ENCODE data around the gene RPS27. TPM values are rescaled to one million over a fixed set of nuclear protein-coding genes. Genes with fewer than 3 reads are reported as not detected.

The RPS27 gene
- total and polyA plus RNA-seq, 2 of the 13 experiments (the other 11 are each of a cell fraction or from before 2014, with no cell fraction given): 3,737 to 9,964 TPM

DNA sequence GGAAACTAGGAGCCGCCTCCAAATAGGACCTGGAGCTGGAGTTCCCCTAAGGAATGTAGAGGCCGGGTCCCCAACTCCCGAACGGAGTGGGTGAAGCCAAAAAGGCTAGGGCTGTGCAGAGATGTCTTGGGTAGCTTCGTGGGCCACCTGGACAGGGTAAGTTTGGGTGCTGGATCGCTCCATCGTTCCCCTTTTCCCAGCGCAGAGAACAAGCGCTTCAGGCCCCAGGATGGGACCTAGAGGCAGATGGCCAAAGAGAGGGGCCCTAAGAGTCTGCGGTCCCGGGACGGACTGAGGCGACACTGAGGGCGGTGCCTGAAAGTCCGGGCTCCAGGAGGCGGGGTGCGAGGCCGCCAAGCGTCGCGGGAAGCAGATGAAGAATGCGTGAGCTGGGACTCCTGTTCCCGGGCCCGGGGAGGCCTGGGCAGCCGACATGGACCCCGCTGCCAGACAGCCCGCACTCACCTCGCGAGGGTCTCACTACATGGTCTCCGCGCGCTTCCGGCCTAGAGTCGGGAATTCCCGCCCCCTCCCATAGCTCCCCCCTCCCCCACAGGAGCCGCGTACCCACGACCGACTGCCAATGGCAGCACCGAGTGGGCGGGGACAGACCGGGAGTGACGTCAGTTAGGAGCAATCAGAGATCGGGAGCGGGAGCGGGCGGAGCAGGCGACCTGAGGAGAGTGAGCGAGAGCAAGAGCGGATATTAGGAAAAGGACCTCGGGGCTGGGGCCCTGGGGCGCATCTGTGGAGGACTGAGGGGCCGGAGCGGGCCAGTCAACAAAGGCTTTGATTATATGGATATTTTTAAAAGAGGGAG lies 27.3 kb upstream of the RPS27 start, which contains the start of gene SLC39A1 (continued):
- TF ChIP-seq, protein P1, sequence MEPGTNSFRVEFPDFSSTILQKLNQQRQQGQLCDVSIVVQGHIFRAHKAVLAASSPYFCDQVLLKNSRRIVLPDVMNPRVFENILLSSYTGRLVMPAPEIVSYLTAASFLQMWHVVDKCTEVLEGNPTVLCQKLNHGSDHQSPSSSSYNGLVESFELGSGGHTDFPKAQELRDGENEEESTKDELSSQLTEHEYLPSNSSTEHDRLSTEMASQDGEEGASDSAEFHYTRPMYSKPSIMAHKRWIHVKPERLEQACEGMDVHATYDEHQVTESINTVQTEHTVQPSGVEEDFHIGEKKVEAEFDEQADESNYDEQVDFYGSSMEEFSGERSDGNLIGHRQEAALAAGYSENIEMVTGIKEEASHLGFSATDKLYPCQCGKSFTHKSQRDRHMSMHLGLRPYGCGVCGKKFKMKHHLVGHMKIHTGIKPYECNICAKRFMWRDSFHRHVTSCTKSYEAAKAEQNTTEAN (CRISPR knock-in tag; conservative IDR thresholded peaks at IDR 0.05): peak; percentile 73; the same call in 1 of the 2 replicates
- TF ChIP-seq HCFC1 (IDR thresholded peaks at IDR 0.05; ENCODE audit: low read depth, low read length) (no peak), BHLHE40 (IDR thresholded peaks at IDR 0.05; ENCODE audit: low read length) (no peak), ZSCAN29 (CRISPR knock-in tag; conservative IDR thresholded peaks at IDR 0.05) (no peak), ZNF331 (CRISPR knock-in tag; IDR thresholded peaks at IDR 0.05) (0 out of 2 replicates have a peak, but pooled peaks have one; percentile 9), ZNF30 (CRISPR knock-in tag; IDR thresholded peaks at IDR 0.05) (no peak), ZNF577 (CRISPR knock-in tag; IDR thresholded peaks at IDR 0.05; ENCODE audit: borderline replicate concordance, low read depth) (no peak), GATAD1 (CRISPR knock-in tag; IDR thresholded peaks at IDR 0.05) (peak; percentile 56), MAFG (CRISPR knock-in tag; IDR thresholded peaks at IDR 0.05) (no peak), ZNF746 (CRISPR knock-in tag; IDR thresholded peaks at IDR 0.05) (no peak), TBP (CRISPR knock-in tag; IDR thresholded peaks at IDR 0.05) (no peak), ZSCAN12 (CRISPR knock-in tag; IDR thresholded peaks at IDR 0.05) (no peak), GATAD2A (CRISPR knock-in tag; IDR thresholded peaks at IDR 0.05) (no peak), FOXM1 (CRISPR knock-in tag; IDR thresholded peaks at IDR 0.05) (no peak), ZBTB42 (CRISPR knock-in tag; IDR thresholded peaks at IDR 0.05) (no peak), HHEX (CRISPR knock-in tag; IDR thresholded peaks at IDR 0.05) (no peak), JARID2 (CRISPR knock-in tag; IDR thresholded peaks at IDR 0.05; ENCODE audit: insufficient replicate concordance) (no peak), GZF1 (CRISPR knock-in tag; IDR thresholded peaks at IDR 0.05) (no peak), HNRNPUL1 (IDR thresholded peaks at IDR 0.05; ENCODE audit: low read depth, low read length) (no peak)
- TF ChIP-seq, protein P2, sequence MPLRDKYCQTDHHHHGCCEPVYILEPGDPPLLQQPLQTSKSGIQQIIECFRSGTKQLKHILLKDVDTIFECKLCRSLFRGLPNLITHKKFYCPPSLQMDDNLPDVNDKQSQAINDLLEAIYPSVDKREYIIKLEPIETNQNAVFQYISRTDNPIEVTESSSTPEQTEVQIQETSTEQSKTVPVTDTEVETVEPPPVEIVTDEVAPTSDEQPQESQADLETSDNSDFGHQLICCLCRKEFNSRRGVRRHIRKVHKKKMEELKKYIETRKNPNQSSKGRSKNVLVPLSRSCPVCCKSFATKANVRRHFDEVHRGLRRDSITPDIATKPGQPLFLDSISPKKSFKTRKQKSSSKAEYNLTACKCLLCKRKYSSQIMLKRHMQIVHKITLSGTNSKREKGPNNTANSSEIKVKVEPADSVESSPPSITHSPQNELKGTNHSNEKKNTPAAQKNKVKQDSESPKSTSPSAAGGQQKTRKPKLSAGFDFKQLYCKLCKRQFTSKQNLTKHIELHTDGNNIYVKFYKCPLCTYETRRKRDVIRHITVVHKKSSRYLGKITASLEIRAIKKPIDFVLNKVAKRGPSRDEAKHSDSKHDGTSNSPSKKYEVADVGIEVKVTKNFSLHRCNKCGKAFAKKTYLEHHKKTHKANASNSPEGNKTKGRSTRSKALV (CRISPR knock-in tag; IDR thresholded peaks at IDR 0.05): peak; percentile 22; the same call in 1 of the 2 replicates
- TF ChIP-seq, protein P3, sequence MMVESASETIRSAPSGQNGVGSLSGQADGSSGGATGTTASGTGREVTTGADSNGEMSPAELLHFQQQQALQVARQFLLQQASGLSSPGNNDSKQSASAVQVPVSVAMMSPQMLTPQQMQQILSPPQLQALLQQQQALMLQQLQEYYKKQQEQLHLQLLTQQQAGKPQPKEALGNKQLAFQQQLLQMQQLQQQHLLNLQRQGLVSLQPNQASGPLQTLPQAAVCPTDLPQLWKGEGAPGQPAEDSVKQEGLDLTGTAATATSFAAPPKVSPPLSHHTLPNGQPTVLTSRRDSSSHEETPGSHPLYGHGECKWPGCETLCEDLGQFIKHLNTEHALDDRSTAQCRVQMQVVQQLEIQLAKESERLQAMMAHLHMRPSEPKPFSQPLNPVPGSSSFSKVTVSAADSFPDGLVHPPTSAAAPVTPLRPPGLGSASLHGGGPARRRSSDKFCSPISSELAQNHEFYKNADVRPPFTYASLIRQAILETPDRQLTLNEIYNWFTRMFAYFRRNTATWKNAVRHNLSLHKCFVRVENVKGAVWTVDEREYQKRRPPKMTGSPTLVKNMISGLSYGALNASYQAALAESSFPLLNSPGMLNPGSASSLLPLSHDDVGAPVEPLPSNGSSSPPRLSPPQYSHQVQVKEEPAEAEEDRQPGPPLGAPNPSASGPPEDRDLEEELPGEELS (CRISPR knock-in tag; IDR thresholded peaks at IDR 0.05): no peak; the same call in 1 of the 2 replicates
- TF ChIP-seq, protein P4, sequence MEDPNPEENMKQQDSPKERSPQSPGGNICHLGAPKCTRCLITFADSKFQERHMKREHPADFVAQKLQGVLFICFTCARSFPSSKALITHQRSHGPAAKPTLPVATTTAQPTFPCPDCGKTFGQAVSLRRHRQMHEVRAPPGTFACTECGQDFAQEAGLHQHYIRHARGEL (CRISPR knock-in tag; IDR thresholded peaks at IDR 0.05): no peak
- TF ChIP-seq, protein P5, sequence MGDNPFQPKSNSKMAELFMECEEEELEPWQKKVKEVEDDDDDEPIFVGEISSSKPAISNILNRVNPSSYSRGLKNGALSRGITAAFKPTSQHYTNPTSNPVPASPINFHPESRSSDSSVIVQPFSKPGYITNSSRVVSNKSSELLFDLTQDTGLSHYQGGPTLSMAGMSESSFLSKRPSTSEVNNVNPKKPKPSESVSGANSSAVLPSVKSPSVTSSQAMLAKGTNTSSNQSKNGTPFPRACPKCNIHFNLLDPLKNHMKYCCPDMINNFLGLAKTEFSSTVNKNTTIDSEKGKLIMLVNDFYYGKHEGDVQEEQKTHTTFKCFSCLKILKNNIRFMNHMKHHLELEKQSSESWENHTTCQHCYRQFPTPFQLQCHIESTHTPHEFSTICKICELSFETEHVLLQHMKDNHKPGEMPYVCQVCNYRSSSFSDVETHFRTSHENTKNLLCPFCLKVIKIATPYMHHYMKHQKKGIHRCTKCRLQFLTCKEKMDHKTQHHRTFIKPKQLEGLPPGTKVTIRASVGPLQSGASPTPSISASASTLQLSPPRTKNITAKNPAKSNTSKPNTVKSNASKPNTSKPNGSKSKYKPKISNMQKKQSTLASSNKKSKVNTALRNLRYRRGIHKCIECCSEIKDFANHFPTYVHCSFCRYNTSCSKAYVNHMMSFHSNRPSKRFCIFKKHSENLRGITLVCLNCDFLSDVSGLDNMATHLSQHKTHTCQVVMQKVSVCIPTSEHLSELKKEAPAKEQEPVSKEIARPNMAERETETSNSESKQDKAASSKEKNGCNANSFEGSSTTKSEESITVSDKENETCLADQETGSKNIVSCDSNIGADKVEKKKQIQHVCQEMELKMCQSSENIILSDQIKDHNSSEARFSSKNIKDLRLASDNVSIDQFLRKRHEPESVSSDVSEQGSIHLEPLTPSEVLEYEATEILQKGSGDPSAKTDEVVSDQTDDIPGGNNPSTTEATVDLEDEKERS (CRISPR knock-in tag; IDR thresholded peaks at IDR 0.05): no peak; the same call in 1 of the 2 replicates
